Measurements from ENCODE around the gene MCRS1.

- TF ChIP-seq, protein P1, sequence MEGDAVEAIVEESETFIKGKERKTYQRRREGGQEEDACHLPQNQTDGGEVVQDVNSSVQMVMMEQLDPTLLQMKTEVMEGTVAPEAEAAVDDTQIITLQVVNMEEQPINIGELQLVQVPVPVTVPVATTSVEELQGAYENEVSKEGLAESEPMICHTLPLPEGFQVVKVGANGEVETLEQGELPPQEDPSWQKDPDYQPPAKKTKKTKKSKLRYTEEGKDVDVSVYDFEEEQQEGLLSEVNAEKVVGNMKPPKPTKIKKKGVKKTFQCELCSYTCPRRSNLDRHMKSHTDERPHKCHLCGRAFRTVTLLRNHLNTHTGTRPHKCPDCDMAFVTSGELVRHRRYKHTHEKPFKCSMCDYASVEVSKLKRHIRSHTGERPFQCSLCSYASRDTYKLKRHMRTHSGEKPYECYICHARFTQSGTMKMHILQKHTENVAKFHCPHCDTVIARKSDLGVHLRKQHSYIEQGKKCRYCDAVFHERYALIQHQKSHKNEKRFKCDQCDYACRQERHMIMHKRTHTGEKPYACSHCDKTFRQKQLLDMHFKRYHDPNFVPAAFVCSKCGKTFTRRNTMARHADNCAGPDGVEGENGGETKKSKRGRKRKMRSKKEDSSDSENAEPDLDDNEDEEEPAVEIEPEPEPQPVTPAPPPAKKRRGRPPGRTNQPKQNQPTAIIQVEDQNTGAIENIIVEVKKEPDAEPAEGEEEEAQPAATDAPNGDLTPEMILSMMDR (IDR thresholded peaks at IDR 0.05; ENCODE audit: low read depth, low read length, missing input control) = no peak
- TF ChIP-seq GABPA (IDR thresholded peaks at IDR 0.05 in 1 of 2, conservative IDR thresholded peaks at IDR 0.05 in 1 of 2) (no peak), TAF1 (conservative IDR thresholded peaks at IDR 0.05) (no peak), JUND (IDR thresholded peaks at IDR 0.05) (no peak), HNF4G (IDR thresholded peaks at IDR 0.05) (no peak), NR2F2 (IDR thresholded peaks at IDR 0.05) (no peak), REST (IDR thresholded peaks at IDR 0.05) (no peak), YY1 (IDR thresholded peaks at IDR 0.05) (no peak), FOXA1 (IDR thresholded peaks at IDR 0.05) (no peak)
- TF ChIP-seq, protein P2, sequence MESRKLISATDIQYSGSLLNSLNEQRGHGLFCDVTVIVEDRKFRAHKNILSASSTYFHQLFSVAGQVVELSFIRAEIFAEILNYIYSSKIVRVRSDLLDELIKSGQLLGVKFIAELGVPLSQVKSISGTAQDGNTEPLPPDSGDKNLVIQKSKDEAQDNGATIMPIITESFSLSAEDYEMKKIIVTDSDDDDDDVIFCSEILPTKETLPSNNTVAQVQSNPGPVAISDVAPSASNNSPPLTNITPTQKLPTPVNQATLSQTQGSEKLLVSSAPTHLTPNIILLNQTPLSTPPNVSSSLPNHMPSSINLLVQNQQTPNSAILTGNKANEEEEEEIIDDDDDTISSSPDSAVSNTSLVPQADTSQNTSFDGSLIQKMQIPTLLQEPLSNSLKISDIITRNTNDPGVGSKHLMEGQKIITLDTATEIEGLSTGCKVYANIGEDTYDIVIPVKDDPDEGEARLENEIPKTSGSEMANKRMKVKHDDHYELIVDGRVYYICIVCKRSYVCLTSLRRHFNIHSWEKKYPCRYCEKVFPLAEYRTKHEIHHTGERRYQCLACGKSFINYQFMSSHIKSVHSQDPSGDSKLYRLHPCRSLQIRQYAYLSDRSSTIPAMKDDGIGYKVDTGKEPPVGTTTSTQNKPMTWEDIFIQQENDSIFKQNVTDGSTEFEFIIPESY (IDR thresholded peaks at IDR 0.05) = no peak
- TF ChIP-seq, protein P3, sequence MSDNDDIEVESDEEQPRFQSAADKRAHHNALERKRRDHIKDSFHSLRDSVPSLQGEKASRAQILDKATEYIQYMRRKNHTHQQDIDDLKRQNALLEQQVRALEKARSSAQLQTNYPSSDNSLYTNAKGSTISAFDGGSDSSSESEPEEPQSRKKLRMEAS (IDR thresholded peaks at IDR 0.05) = no peak
- TF ChIP-seq, protein P4, sequence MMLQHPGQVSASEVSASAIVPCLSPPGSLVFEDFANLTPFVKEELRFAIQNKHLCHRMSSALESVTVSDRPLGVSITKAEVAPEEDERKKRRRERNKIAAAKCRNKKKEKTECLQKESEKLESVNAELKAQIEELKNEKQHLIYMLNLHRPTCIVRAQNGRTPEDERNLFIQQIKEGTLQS (IDR thresholded peaks at IDR 0.05) = no peak
Observed at GRCh38 chr12:49534731-49535278, 33.1 kb downstream of the MCRS1 start.
